ENCODE data around the gene NUSAP1. TPM values are rescaled to one million over a fixed set of nuclear protein-coding genes. Genes with fewer than 3 reads are reported as not detected.

Gene NUSAP1
- total and polyA plus RNA-seq, 4 experiments from 2014 or later: 1.8 to 4.4 (median 3.9) TPM

DNA sequence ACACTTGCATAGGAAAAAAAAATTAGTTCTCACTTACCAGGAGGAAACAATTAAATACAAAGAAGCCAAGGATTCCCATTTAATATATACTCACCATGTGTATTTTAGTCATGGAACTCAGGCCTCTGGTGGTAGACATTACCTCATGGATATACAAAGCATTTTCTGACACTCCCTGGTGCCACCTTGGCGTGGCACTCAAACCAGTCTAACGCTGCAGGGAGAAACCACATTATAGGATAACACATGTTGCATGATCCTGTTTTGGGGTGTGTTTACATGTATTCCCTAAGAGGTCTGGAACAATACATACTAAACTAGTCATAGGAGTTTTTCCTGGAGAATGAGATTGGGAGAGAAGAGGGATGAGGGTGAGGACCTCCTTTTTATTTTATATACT is 78.3 kb downstream of the NUSAP1 start:
- Mint-ChIP-seq H3K36me3 (no peaks in the 10 kb centered on the region), H3K9me3 (no peaks in the 10 kb centered on the region), H3K27ac (no peak overlapping the region), H3K4me3 (no peak overlapping the region), H3K4me1 (peaks cover 3 to 10% (median 6%) of the 10 kb centered on the region in 4 donors), H3K27me3 (no peaks in the 10 kb centered on the region)
- no peaks in the 10 kb centered on the region for H3K27me3 ChIP-seq (ENCODE audit: insufficient read depth, low read length)
- H3K27ac ChIP-seq (ENCODE audit: low read depth, low read length): no peak overlapping the region
- no peak for DNase-seq
- no peaks in the 10 kb centered on the region for H3K36me3 ChIP-seq (ENCODE audit: insufficient read depth, low read length)
- CTCF ChIA-PET (ENCODE audit: partially characterized antibody): no interaction called here
- peaks cover 8% of the 10 kb centered on the region for H3K4me1 ChIP-seq (ENCODE audit: insufficient read depth, low read length)
- intact Hi-C loops (cut with micrococcal nuclease): no loop called here
- POLR2A ChIA-PET (ENCODE audit: partially characterized antibody): interaction anchor here (0.8 kb wide), 1 partner anchor 9 kb away, joined by 3 read pairs; no protein-coding TSS in a partner anchor
- no peak overlapping the region for H3K4me3 ChIP-seq (ENCODE audit: low read length in 2 of 2)
- H3K9me3 ChIP-seq (ENCODE audit: control insufficient read depth in 1 of 2, low read length in 2 of 2): no peaks in the 10 kb centered on the region

DNA sequence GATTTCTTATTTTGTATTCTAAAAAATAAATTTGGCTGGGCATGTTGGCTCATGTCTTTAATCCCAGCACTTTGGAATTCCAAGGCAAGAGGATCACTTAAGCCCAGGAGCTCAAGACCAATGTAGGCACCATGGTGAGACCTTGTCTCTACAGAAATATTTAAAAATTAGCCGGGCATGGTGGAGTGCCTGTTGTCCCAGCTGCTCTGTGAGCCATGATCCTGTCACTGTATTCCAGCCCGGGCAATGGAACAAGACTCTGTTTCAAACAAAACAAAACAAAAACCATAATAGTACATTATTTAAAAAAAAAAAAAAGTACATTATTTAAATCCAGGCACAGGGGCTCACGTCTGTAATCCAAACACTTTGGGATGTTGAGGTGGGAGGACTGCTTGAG is 78.8 kb downstream of the NUSAP1 start:
- Mint-ChIP-seq H3K4me1 (peaks cover 5 to 14% (median 10%) of the 10 kb centered on the region in 4 donors), H3K27ac (no peak overlapping the region), H3K36me3 (no peaks in the 10 kb centered on the region), H3K9me3 (no peaks in the 10 kb centered on the region), H3K27me3 (no peaks in the 10 kb centered on the region), H3K4me3 (no peak overlapping the region)
- ChIA-PET CTCF (ENCODE audit: partially characterized antibody) (no interaction called here), POLR2A (ENCODE audit: partially characterized antibody) (no interaction called here)
- Histone ChIP-seq H3K4me3 (ENCODE audit: low read length in 2 of 2) (no peak overlapping the region), H3K4me1 (ENCODE audit: insufficient read depth, low read length) (peaks cover 12% of the 10 kb centered on the region), H3K9me3 (ENCODE audit: control insufficient read depth in 1 of 2, low read length in 2 of 2) (no peaks in the 10 kb centered on the region), H3K27ac (ENCODE audit: low read depth, low read length) (no peak overlapping the region), H3K36me3 (ENCODE audit: insufficient read depth, low read length) (no peaks in the 10 kb centered on the region), H3K27me3 (ENCODE audit: insufficient read depth, low read length) (no peaks in the 10 kb centered on the region)
- intact Hi-C loops (cut with micrococcal nuclease): no loop called here
- no peak for DNase-seq

DNA sequence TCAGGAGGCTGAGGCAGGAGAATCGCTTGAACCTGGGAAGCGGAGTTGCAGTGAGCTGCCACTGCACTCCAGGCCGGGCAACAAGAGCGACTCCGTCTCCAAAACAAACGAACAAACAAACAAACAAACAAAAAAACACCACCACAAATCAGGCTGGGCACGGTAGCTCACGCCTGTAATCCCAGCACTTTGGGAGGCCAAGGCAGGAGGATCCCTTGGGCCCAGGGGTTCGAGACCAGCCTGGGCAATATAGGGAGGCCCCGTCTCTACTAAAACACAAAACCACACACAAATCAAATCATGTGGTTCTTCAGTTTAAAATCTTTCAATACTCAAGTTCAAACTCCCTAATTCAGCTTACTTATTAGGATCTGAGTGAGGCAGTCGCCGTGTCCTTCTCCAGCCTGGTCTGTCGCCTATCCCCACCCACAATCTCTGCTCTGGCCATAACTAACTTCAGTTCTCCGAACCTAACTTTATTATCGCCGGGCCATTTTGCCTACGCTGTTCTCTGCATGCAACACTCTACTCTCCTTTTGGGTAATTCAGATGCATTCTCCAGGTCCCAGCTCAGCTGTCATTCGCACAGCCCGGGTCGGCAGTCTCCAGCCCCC is 83.6 kb downstream of the NUSAP1 start:
- ChIA-PET POLR2A (ENCODE audit: partially characterized antibody) (interaction anchor here (0.6 to 1.3 kb wide), 4 partner anchors 13 to 285 kb away, joined by 3 to 5 read pairs (median 3); partner anchors contain the start of genes NUSAP1 and OIP5), CTCF (ENCODE audit: partially characterized antibody) (no interaction called here)
- intact Hi-C loops (cut with micrococcal nuclease): loop anchor here (2.0 to 5.0 kb wide), 5 partner anchors 84 to 555 kb away; partner anchors contain the start of genes CHP1, EXD1, NUSAP1 and OIP5
- H3K9me3 ChIP-seq (ENCODE audit: control insufficient read depth in 1 of 2, low read length in 2 of 2): no peaks in the 10 kb centered on the region
- DNase-seq: no peak
- H3K4me3 ChIP-seq (ENCODE audit: low read length in 2 of 2): peak overlapping the region; percentile 91 to 100
- peaks cover 34% of the 10 kb centered on the region for H3K4me1 ChIP-seq (ENCODE audit: insufficient read depth, low read length)
- no peaks in the 10 kb centered on the region for H3K27me3 Mint-ChIP-seq
- H3K4me3 Mint-ChIP-seq: peak overlapping the region; percentile 91 to 96 (median 96)
- peak overlapping the region; percentile 72 for H3K27ac ChIP-seq (ENCODE audit: low read depth, low read length)
- peak overlapping the region; percentile 86 to 98 (median 94) for H3K27ac Mint-ChIP-seq
- peaks cover 24 to 55% (median 37%) of the 10 kb centered on the region in 4 donors for H3K4me1 Mint-ChIP-seq
- no peaks in the 10 kb centered on the region for H3K9me3 Mint-ChIP-seq
- no peaks in the 10 kb centered on the region for H3K36me3 ChIP-seq (ENCODE audit: insufficient read depth, low read length)
- no peaks in the 10 kb centered on the region for H3K27me3 ChIP-seq (ENCODE audit: insufficient read depth, low read length)
- peaks cover 0 to 8% of the 10 kb centered on the region in 2 donors for H3K36me3 Mint-ChIP-seq

DNA sequence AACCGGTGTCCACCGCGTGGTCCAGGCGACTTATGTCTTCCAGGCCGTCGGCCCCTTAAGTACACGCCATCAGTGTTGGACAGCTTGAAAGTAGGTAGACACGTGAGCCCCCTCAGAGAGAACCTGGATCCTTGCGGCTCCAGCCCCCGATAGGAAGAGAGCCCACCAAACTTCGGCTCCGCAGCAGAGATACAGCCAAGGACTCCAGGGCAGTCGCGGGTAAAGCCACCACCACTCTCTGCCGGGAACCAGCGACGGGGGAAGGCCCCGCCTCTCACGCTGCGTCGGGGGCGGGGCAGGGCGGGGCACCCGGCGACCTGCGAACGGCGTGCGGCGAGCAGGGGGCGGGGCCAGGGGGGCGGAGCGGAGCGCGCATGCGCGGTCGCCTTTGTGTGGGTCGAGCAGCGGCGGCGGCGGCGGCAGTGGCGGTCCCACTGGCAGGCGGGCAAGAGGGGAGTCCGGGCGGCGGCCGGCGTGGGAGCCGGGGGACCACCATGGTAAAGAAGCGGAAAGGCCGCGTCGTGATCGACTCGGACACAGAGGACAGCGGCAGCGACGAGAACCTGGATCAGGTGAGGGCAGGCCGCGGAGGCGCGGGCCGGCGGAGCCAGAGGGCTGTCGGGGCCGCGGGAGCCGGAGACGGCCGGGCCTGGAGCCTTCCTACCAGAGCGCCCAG is 84.2 kb downstream of the NUSAP1 start, which contains the start of gene RTF1:
Gene RTF1, plus strand, starts transcription at position 354 of the 676 bp plus-strand sequence. Its CDS starts 21 bp downstream, at position 375.
- CTCF ChIA-PET (ENCODE audit: partially characterized antibody): no interaction called here
- Mint-ChIP-seq H3K36me3 (peaks cover 0 to 8% of the 10 kb centered on the region in 2 donors), H3K27ac (peak within 1 kb of the TSS; percentile 86 to 98 (median 96)), H3K4me3 (peak within 1 kb of the TSS; percentile 91 to 96 (median 96)), H3K4me1 (peaks cover 24 to 55% (median 38%) of the 10 kb centered on the region in 4 donors), H3K9me3 (no peaks in the 10 kb centered on the region), H3K27me3 (no peaks in the 10 kb centered on the region)
- Histone ChIP-seq H3K9me3 (ENCODE audit: control insufficient read depth in 1 of 2, low read length in 2 of 2) (no peaks in the 10 kb centered on the region), H3K27ac (ENCODE audit: low read depth, low read length) (peak within 1 kb of the TSS; percentile 72), H3K4me3 (ENCODE audit: low read length in 2 of 2) (peak within 1 kb of the TSS; percentile 91 to 100), H3K4me1 (ENCODE audit: insufficient read depth, low read length) (peaks cover 34% of the 10 kb centered on the region), H3K27me3 (ENCODE audit: insufficient read depth, low read length) (no peaks in the 10 kb centered on the region), H3K36me3 (ENCODE audit: insufficient read depth, low read length) (no peaks in the 10 kb centered on the region)
- POLR2A ChIA-PET (ENCODE audit: partially characterized antibody): interaction anchor here (0.6 to 1.3 kb wide), 4 partner anchors 14 to 127 kb away, joined by 3 to 5 read pairs (median 3); partner anchors contain the start of genes NUSAP1, OIP5 and RPAP1
- peak; percentile 93 to 98 (median 96) for DNase-seq
- intact Hi-C loops (cut with micrococcal nuclease): loop anchor here (1.0 to 5.0 kb wide), 6 partner anchors 15 to 554 kb away; partner anchors contain the start of genes CHP1, EXD1, NDUFAF1 and NUSAP1

DNA sequence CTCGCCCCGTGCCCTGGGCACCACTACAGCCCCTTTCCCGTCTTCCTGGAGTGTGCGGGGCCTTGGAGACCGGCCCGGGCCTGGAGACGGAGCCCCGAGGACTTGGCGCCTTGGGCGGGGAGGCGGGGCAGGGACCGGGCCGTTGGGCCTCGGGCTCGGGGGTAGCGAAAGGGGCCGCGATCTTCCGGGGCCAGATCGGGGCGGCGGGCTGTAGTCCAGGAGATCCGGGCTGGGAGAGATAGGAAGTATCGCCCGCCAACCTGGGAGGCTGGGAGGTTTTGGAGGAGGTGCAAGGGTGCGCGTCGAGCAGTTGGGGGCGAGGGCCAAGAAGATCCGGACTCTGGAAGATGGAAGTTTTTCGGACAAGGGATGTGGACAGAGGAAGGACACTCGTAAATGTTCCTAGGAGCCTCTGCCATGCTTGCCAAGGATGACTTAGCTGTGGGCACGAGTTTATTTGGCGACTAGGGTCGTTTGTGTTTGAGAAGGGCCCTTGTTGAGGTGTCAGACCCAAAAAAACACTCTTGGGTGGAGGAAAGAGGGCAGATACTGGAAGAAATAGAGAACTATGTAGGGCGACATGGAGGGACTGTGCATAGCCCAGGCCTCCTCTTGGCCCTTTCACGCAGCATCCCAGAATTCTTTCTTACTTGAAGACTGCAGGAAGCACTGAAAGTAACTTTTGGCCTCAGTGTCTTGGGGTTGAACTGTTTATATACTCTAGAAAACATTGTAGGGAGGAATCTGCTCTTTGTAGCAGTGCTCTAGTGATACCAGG is 84.9 kb downstream of the NUSAP1 start:
- ChIA-PET CTCF (ENCODE audit: partially characterized antibody) (no interaction called here), POLR2A (ENCODE audit: partially characterized antibody) (interaction anchor here (0.6 to 1.2 kb wide), 2 partner anchors 126 to 357 kb away, joined by 3 to 4 read pairs; partner anchors contain the start of genes MAPKBP1 and RPAP1)
- H3K36me3 Mint-ChIP-seq: peaks cover 0 to 10% of the 10 kb centered on the region in 2 donors
- no peaks in the 10 kb centered on the region for H3K27me3 Mint-ChIP-seq
- Histone ChIP-seq H3K4me3 (ENCODE audit: low read length in 2 of 2) (peak overlapping the region; percentile 45 to 100), H3K36me3 (ENCODE audit: insufficient read depth, low read length) (no peaks in the 10 kb centered on the region), H3K4me1 (ENCODE audit: insufficient read depth, low read length) (peaks cover 41% of the 10 kb centered on the region), H3K27me3 (ENCODE audit: insufficient read depth, low read length) (no peaks in the 10 kb centered on the region), H3K9me3 (ENCODE audit: control insufficient read depth in 1 of 2, low read length in 2 of 2) (no peaks in the 10 kb centered on the region), H3K27ac (ENCODE audit: low read depth, low read length) (peak overlapping the region; percentile 72)
- H3K27ac Mint-ChIP-seq: peak overlapping the region; percentile 61 to 96 (median 86)
- intact Hi-C loops (cut with micrococcal nuclease): loop anchor here (1.0 to 5.0 kb wide), 6 partner anchors 15 to 553 kb away; partner anchors contain the start of genes CHP1, EXD1, NDUFAF1 and NUSAP1
- DNase-seq: peak in 1 of 5 donors; percentile 39
- peak overlapping the region; percentile 91 to 96 (median 96) for H3K4me3 Mint-ChIP-seq
- H3K4me1 Mint-ChIP-seq: peaks cover 24 to 60% (median 39%) of the 10 kb centered on the region in 4 donors
- no peaks in the 10 kb centered on the region for H3K9me3 Mint-ChIP-seq

DNA sequence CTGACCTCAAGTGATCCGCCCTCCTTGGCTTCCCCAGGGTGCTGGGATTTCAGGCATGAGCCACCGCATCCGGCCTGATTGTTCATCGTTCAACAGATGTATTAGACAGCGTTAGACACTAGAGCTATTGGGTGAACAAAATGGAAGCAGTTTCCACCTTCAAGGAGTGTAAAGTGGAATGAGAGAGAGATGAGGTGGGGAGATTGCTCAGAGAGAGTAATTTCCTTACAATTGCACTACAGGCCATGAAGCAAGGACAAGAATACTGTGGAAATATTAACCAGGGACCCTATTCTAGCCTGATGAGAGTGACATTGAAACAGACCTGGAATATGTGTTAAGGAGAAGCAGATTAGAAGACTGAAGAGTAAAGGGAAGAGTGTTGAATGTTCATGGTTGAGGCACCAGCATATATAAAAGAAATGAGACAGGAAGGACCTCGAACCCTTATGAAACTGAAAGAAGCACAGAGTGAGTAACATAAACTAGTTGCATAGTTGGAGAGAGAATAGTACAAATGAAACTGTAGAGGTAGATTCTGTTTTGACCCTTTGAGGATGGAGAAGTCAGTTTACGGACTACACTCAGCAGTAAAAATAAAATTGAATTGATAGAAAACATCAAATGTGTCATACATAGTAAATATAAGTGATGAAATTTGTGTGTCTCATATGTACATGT is 91.4 kb downstream of the NUSAP1 start:
- Histone ChIP-seq H3K4me1 (ENCODE audit: insufficient read depth, low read length) (peaks cover 22% of the 10 kb centered on the region), H3K27me3 (ENCODE audit: insufficient read depth, low read length) (no peaks in the 10 kb centered on the region), H3K9me3 (ENCODE audit: control insufficient read depth in 1 of 2, low read length in 2 of 2) (no peaks in the 10 kb centered on the region), H3K4me3 (ENCODE audit: low read length in 2 of 2) (no peak overlapping the region), H3K36me3 (ENCODE audit: insufficient read depth, low read length) (no peaks in the 10 kb centered on the region), H3K27ac (ENCODE audit: low read depth, low read length) (no peak overlapping the region)
- H3K9me3 Mint-ChIP-seq: no peaks in the 10 kb centered on the region
- no peaks in the 10 kb centered on the region for H3K27me3 Mint-ChIP-seq
- H3K36me3 Mint-ChIP-seq: peaks cover 5 to 6% of the 10 kb centered on the region in 2 donors
- peak overlapping the region in 2 of 8 donors; percentile 5 to 14 for H3K4me3 Mint-ChIP-seq
- no peak for DNase-seq
- peak overlapping the region in 3 of 7 donors; percentile 0 to 66 (median 3) for H3K27ac Mint-ChIP-seq
- intact Hi-C loops (cut with micrococcal nuclease): no loop called here
- CTCF ChIA-PET (ENCODE audit: partially characterized antibody): no interaction called here
- H3K4me1 Mint-ChIP-seq: peaks cover 17 to 42% (median 33%) of the 10 kb centered on the region in 4 donors
- POLR2A ChIA-PET (ENCODE audit: partially characterized antibody): no interaction called here

Measured in CD4-positive, alpha-beta memory T cell (primary cell).